Endodermal cell (in vitro differentiated cells): ENCODE data around the gene GRPEL2. TPM values are rescaled to one million over a fixed set of nuclear protein-coding genes. Genes with fewer than 3 reads are reported as not detected.
A peak's percentile ranks its signal among the peaks of the same experiment; 100 is the strongest.

Experiments
- DNase-seq: peaks from one replicate; pipeline ENCODE4 v3.0.0-alpha.2; 2017
- H3K27ac ChIP-seq: 2 replicates; pipeline ENCODE4 v1.5.1; 2013; ENCODE audit warnings: mild to moderate bottlenecking, low read depth, low read length, moderate library complexity
- H3K27me3 ChIP-seq: 2 replicates; pipeline ENCODE4 v1.6.1; 2013; ENCODE audit warnings: mild to moderate bottlenecking, low read length, moderate library complexity; ENCODE audit not compliant: insufficient read depth, control insufficient read depth, poor library complexity, severe bottlenecking
- H3K36me3 ChIP-seq: 2 replicates; pipeline ENCODE4 v1.7.0; 2013; ENCODE audit warnings: mild to moderate bottlenecking, low read length, moderate library complexity; ENCODE audit not compliant: control insufficient read depth, insufficient read depth
- H3K4me1 ChIP-seq: one replicate; pipeline ENCODE4 v1.7.0; 2013; ENCODE audit warnings: low read length; ENCODE audit not compliant: control insufficient read depth, insufficient read depth
- H3K4me3 ChIP-seq: 2 replicates; pipeline ENCODE4 v1.5.1; 2013; ENCODE audit warnings: mild to moderate bottlenecking, low read length, moderate library complexity
- H3K9ac ChIP-seq: 2 replicates; pipeline ENCODE4 v1.6.1; 2013; ENCODE audit warnings: mild to moderate bottlenecking, low read length, moderate library complexity; ENCODE audit not compliant: poor library complexity, severe bottlenecking; ENCODE audit errors: extremely low read depth
- H3K9me3 ChIP-seq: 2 replicates; pipeline ENCODE4 v1.6.1; 2013; ENCODE audit warnings: mild to moderate bottlenecking, low read length, moderate library complexity; ENCODE audit not compliant: control insufficient read depth
- H3K27ac Mint-ChIP-seq: 2 replicates; pipeline ENCODE4 v1.8.0; 2020; ENCODE audit warnings: mixed read lengths
- H3K27me3 Mint-ChIP-seq: 2 replicates; pipeline ENCODE4 v1.8.0; 2021; ENCODE audit warnings: mild to moderate bottlenecking, mixed read lengths; ENCODE audit not compliant: insufficient read depth
- H3K36me3 Mint-ChIP-seq: 2 replicates; pipeline ENCODE4 v1.8.0; 2020; ENCODE audit warnings: low read depth, mixed read lengths
- H3K4me1 Mint-ChIP-seq: 2 replicates; pipeline ENCODE4 v1.8.0; 2020; ENCODE audit warnings: mixed read lengths
- H3K4me3 Mint-ChIP-seq: 2 replicates; pipeline ENCODE4 v1.8.0; 2020; ENCODE audit warnings: mild to moderate bottlenecking, moderate library complexity, mixed read lengths
- H3K9me3 Mint-ChIP-seq: 2 replicates; pipeline ENCODE4 v1.8.0; 2020; ENCODE audit warnings: mild to moderate bottlenecking, mixed read lengths
- CTCF ChIP-seq: fragments of 200-600 bp; sonication (generic); conservative IDR thresholded peaks from 2 replicates; pipeline ENCODE4 v1.5.0; 2021; ENCODE audit warnings: antibody characterized with exemption, mild to moderate bottlenecking
- WGBS, 2 experiments: methylation state at CpG; one replicate each; pipeline versions ENCODE4 v1.1.5 to v1.1.7; 2013; ENCODE audit warnings: missing lambda C conversion rate in 2 of 2, mixed read lengths in 1 of 2; ENCODE audit not compliant: insufficient coverage in 1 of 2, insufficient read length in 1 of 2; 5-methylcytosine and 5-hydroxymethylcytosine counted together
- total RNA-seq, 2 donors: library from RNA; stranded (reverse); fragmentation: NEBNext Ultra II Directional in 1 of 2; extraction: Animal tissue kit (Norgen Biotek cat#: 25700) in 1 of 2; gene quantifications; 2 replicates in 1 of 2; 3 replicates in 1 of 2; pipeline ENCODE4 v1.2.1, GENCODE V29; 2021

GRPEL2 gene
- total RNA-seq, 2 donors from 2014 or later, result 26.2 to 31.6 TPM

GRCh38 chr5:149402291-149402690 lies 57.0 kb downstream of the GRPEL2 start:
- Mint-ChIP-seq H3K9me3 (no peaks in the 10 kb centered on the region), H3K27me3 (no peaks in the 10 kb centered on the region), H3K4me3 (no peak overlapping the region), H3K4me1 (peaks cover 50% of the 10 kb centered on the region), H3K36me3 (no peaks in the 10 kb centered on the region), H3K27ac (peak overlapping the region; percentile 71)
- DNase-seq, result peak; percentile 73
- TF ChIP-seq CTCF, result no peak
- Histone ChIP-seq H3K4me1 (peaks cover 6% of the 10 kb centered on the region), H3K9me3 (no peaks in the 10 kb centered on the region), H3K27ac (no peak overlapping the region), H3K27me3 (no peaks in the 10 kb centered on the region), H3K4me3 (no peak overlapping the region), H3K9ac (no peak overlapping the region), H3K36me3 (no peaks in the 10 kb centered on the region)
- WGBS, 2 experiments, result 65% methylated on average over 3 of the region's 3 CpGs; no CpG with 5 or more reads in 1 of the 2 experiments

Other genes starting within 250 kb of the GRPEL2 start
- gene ABLIM3, start 204.0 kb upstream of the GRPEL2 start, total RNA-seq, result under 1 TPM; 0.24 to 0.66 TPM
- gene AFAP1L1, start 73.6 kb upstream of the GRPEL2 start, total RNA-seq, result under 1 TPM; 0.58 to 0.79 TPM
- gene PCYOX1L, start 12.5 kb downstream of the GRPEL2 start, total RNA-seq, result 10 to 100 TPM; 11.1 to 11.7 TPM
- gene IL17B, start 33.8 kb downstream of the GRPEL2 start, total RNA-seq, result not detected
- 100 to 1,000 TPM; 198 to 214 TPM for gene CSNK1A1, start 205.9 kb downstream of the GRPEL2 start, total RNA-seq
- under 1 TPM; 0.57 to 0.93 TPM for gene ARHGEF37, start 236.0 kb downstream of the GRPEL2 start, total RNA-seq